ENCODE results near the gene KLF17. TPM values are rescaled to one million over a fixed set of nuclear protein-coding genes. Genes with fewer than 3 reads are reported as not detected.
"Not testable (repeated sequence)": the region's sequence is repeated elsewhere in the genome, so short reads cannot be mapped to it uniquely, and the experiment has no call there.

KLF17 gene
- total RNA-seq, 4 donors from 2014 or later: not detected

DNA sequence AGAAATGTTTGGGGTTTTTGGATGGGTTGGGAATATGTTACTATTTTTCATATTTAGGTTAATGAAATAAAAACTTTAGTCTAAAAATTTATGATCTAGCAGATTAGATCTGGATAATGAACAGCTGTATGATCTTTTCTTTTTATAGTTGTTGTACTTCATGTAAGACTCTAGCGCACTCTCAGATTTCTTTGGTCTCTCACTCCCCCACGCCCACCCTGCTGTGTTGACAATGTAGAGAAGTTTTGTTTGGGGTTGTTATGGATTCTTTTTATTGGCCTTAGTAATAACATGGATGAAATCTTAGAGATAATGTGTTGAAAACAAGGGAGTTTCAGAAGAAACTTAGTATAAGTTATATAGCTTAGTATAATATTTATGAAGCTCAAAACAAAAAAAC is 17.3 kb downstream of the KLF17 start:
- no peaks in the 10 kb centered on the region for H3K36me3 ChIP-seq
- H3K4me3 ChIP-seq: no peak overlapping the region
- no peaks in the 10 kb centered on the region for H3K9me3 ChIP-seq
- no peak overlapping the region for H3K27ac ChIP-seq
- no peaks in the 10 kb centered on the region for H3K4me1 ChIP-seq
- TF ChIP-seq, protein P1, sequence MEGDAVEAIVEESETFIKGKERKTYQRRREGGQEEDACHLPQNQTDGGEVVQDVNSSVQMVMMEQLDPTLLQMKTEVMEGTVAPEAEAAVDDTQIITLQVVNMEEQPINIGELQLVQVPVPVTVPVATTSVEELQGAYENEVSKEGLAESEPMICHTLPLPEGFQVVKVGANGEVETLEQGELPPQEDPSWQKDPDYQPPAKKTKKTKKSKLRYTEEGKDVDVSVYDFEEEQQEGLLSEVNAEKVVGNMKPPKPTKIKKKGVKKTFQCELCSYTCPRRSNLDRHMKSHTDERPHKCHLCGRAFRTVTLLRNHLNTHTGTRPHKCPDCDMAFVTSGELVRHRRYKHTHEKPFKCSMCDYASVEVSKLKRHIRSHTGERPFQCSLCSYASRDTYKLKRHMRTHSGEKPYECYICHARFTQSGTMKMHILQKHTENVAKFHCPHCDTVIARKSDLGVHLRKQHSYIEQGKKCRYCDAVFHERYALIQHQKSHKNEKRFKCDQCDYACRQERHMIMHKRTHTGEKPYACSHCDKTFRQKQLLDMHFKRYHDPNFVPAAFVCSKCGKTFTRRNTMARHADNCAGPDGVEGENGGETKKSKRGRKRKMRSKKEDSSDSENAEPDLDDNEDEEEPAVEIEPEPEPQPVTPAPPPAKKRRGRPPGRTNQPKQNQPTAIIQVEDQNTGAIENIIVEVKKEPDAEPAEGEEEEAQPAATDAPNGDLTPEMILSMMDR (IDR thresholded peaks at IDR 0.05): no peak
- TF ChIP-seq POLR2A (IDR thresholded peaks at IDR 0.05): no peak
- no peak for DNase-seq
- no peaks in the 10 kb centered on the region for H3K27me3 ChIP-seq

DNA sequence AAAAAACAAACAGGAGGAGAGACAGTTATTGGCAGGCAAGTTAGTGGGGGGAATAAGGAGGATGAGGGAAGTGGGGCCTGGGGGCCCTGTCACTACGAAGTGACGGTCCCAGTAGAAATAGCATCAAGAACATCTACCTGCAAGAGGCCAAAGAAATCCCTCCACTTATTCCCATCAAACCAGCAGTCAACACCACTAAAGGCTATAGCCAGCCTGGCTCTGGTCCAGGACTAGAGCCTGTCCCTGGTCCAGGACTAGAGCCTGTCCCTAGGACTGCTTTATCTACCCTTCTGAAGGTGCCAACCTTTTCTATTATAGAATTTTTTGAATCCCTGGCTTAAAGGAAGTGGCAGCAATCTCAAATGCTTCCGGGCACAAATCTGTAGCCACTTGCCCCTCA is 19.6 kb downstream of the KLF17 start:
- H3K9me3 ChIP-seq: no peaks in the 10 kb centered on the region
- no peaks in the 10 kb centered on the region for H3K27me3 ChIP-seq
- H3K4me3 ChIP-seq: no peak overlapping the region
- H3K36me3 ChIP-seq: no peaks in the 10 kb centered on the region
- H3K27ac ChIP-seq: no peak overlapping the region
- no peak for DNase-seq
- no peaks in the 10 kb centered on the region for H3K4me1 ChIP-seq
- TF ChIP-seq POLR2A (IDR thresholded peaks at IDR 0.05): no peak
- TF ChIP-seq, protein P1 (IDR thresholded peaks at IDR 0.05): no peak

DNA sequence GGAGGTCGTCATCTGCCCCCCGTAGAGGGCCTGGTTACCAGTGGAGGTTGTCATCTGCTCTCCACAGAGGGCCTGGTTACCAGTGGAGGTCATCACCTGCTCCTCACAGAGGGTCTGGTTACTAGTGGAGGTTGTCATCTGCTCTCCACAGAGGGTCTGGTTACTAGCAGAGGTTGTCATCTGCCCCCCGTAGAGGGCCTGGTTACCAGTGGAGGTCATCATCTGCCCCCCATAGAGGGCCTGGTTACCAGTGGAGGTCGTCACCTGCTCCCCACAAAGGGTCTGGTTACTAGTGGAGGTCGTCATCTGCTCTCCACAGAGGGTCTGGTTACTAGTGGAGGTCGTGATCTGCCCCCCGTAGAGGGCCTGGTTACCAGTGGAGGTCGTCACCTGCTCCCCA is 20.9 kb downstream of the KLF17 start:
- H3K4me1 ChIP-seq, H3K36me3 ChIP-seq, H3K4me3 ChIP-seq, DNase-seq, H3K27me3 ChIP-seq, H3K9me3 ChIP-seq, H3K27ac ChIP-seq: not testable (repeated sequence)

DNA sequence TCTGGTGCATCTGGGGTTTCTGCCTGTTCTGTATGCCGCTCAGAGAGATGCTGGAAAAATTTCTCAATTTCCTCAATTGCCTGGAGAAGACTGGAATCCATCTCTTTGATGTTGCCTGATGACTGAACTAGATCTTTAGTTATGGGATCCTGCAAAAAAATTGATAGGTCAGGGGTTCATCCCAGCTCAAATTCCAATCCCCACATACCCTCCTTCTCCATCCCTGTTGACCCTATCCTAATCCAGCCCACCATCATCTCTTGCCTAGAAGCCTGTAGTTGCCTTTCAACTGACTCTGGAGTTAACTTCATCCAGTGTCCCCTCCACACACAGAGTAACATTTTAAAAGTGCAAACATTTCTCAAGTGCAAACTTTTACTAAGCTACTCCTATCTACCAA is 22.9 kb downstream of the KLF17 start, which contains the start of gene KLF18:
Gene KLF18 (minus strand): TSS at position 101 of the 400 bp plus-strand sequence. CDS start 0 bp downstream, at position 101.
- Histone ChIP-seq H3K27me3 (no peaks in the 10 kb centered on the region), H3K36me3 (no peaks in the 10 kb centered on the region), H3K4me1 (no peaks in the 10 kb centered on the region), H3K9me3 (peaks cover 0 to 11% (median 0%) of the 10 kb centered on the region in 4 donors), H3K27ac (no peak within 1 kb of the TSS), H3K4me3 (no peak within 1 kb of the TSS)
- no peak for DNase-seq
- TF ChIP-seq POLR2A (IDR thresholded peaks at IDR 0.05): no peak
- TF ChIP-seq, protein P1 (IDR thresholded peaks at IDR 0.05): no peak

DNA sequence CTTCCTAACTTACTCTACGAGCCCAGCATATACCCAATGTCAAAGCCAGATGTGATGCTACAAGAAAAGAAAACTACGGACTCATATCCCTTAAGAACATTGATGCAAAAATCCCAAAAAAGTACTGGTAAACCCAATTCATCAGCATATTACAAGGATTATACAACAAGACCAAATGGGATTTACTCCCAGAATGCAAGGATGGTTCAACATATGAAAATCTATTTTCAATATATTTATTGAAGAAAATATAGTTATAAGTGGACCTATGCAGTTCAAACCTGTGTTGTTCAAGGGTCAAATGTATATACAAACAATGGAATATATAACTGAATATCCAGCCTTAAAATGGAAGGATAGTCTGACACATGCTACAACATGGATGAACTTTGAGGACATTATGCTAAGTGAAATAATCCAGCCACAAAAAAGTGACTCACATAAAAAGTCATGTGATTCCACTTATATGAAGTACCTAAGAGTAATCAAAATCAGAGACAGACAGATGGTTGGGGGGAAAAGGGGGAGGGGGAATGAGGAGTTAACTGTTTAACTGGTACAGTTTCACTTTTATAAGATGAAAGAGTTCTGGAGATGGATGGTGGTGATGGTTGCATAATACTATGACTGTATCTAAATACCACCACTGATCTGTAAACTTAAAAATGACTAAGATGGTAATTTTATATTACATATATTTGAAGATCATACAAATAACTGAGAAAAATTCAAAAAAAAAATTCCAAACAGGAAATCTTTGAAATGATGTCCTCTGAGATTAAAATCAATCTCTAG is 26.5 kb downstream of the KLF17 start:
- no peak overlapping the region for H3K27ac ChIP-seq
- H3K36me3 ChIP-seq: no peaks in the 10 kb centered on the region
- no peak overlapping the region for H3K4me3 ChIP-seq
- TF ChIP-seq, protein P1 (IDR thresholded peaks at IDR 0.05): no peak
- TF ChIP-seq POLR2A (IDR thresholded peaks at IDR 0.05): no peak
- peaks cover 0 to 11% (median 0%) of the 10 kb centered on the region in 4 donors for H3K9me3 ChIP-seq
- H3K27me3 ChIP-seq: no peaks in the 10 kb centered on the region
- DNase-seq: no peak
- H3K4me1 ChIP-seq: no peaks in the 10 kb centered on the region

DNA sequence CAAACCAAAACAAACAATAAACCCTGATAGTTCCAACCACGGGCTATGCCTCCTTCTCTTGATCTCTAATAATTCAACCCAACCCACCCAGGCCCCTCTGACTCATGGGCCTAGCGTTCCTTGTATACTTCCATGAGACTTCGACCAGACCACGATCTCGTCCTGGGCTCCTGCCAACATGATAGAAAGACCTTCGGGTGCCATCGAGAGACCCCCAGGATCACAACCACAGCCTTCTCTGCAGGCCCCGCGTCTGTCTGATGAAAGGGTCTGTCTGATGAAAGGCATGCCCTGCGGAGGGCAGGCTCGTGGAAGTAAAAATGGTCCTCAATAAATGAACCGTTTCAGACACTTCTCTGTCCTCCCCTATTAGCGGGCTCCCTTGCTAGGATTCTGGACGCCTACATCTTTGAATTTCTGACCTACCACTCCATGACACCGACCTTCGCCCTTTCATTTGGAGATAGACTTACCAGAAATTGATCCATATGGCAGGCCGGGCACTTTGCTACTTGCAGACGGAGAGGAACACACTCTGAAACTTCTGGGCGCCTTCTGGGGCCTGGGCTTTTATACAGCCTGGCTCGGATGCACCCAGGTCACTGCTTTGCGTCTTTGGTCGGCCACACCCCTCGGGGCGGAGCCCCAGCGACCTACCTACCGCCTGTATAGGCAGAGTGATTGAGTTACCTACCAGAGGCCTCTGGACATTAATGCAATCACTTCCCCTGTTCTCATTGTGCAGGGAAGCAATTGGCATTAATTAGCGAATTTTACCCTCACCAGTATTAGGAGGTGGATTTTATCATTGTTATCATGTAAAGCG is 28.1 kb downstream of the KLF17 start:
- H3K9me3 ChIP-seq: peaks cover 0 to 11% (median 0%) of the 10 kb centered on the region in 4 donors
- no peaks in the 10 kb centered on the region for H3K36me3 ChIP-seq
- no peaks in the 10 kb centered on the region for H3K4me1 ChIP-seq
- no peak overlapping the region for H3K27ac ChIP-seq
- no peak overlapping the region for H3K4me3 ChIP-seq
- TF ChIP-seq POLR2A (IDR thresholded peaks at IDR 0.05): no peak
- TF ChIP-seq, protein P1 (IDR thresholded peaks at IDR 0.05): no peak
- DNase-seq: no peak
- no peaks in the 10 kb centered on the region for H3K27me3 ChIP-seq

Measured in Peyer's patch (tissue), 4 donors.